Gastroesophageal sphincter (tissue), 3 donors: ENCODE data around the gene C17orf58.

ENCODE experiments used
- EP300 ChIP-seq: sonication (generic); formaldehyde crosslinking; IDR thresholded peaks from one replicate; pipeline ENCODE4 v1.6.1; 2017; ENCODE audit warnings: antibody characterized with exemption, mild to moderate bottlenecking
- POLR2A ChIP-seq, 2 donors: fragments of 450-650 bp; IDR thresholded peaks; one replicate each; pipeline ENCODE4 v1.6.1; 2017; ENCODE audit warnings: antibody characterized with exemption in 2 of 2, mild to moderate bottlenecking in 2 of 2, moderate library complexity in 1 of 2
- TF ChIP-seq, protein P1 (sequence below), 4 experiments: fragments of 200-600 bp in 2 of 4; fragments of 450-650 bp in 2 of 4; sonication (generic) in 1 of 4; IDR thresholded peaks; one replicate each; pipeline ENCODE4 v1.5.1; 2017 to 2019; ENCODE audit warnings: antibody characterized with exemption in 4 of 4, mild to moderate bottlenecking in 2 of 4, moderate library complexity in 2 of 4

- TF ChIP-seq POLR2A (IDR thresholded peaks at IDR 0.05), result no peak
- TF ChIP-seq, protein P1, sequence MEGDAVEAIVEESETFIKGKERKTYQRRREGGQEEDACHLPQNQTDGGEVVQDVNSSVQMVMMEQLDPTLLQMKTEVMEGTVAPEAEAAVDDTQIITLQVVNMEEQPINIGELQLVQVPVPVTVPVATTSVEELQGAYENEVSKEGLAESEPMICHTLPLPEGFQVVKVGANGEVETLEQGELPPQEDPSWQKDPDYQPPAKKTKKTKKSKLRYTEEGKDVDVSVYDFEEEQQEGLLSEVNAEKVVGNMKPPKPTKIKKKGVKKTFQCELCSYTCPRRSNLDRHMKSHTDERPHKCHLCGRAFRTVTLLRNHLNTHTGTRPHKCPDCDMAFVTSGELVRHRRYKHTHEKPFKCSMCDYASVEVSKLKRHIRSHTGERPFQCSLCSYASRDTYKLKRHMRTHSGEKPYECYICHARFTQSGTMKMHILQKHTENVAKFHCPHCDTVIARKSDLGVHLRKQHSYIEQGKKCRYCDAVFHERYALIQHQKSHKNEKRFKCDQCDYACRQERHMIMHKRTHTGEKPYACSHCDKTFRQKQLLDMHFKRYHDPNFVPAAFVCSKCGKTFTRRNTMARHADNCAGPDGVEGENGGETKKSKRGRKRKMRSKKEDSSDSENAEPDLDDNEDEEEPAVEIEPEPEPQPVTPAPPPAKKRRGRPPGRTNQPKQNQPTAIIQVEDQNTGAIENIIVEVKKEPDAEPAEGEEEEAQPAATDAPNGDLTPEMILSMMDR (IDR thresholded peaks at IDR 0.05), result no peak
- TF ChIP-seq EP300, result no peak
These were observed 52.2 kb downstream of the C17orf58 start for GRCh38 chr17:67944035-67944434.
